PC-9 (cell line): Measurements from ENCODE around the gene RPS10. TPM values are rescaled to one million over a fixed set of nuclear protein-coding genes. Genes with fewer than 3 reads are reported as not detected.

ENCODE experiments used
- BruUV-seq: library from RNA; stranded (reverse); fragments of 400-500 nt; replicated peaks from 2 replicates; lab custom pipeline; 2021; lab: Mats Ljungman, UMichigan
- CTCF ChIA-PET: fragments of 300-600 bp; sonication (Branson Sonifier 250); formaldehyde crosslinking; loops from one replicate; lab custom pipeline; 2022; ENCODE audit warnings: antibody characterized with exemption; lab: Charles Lee
- POLR2A ChIA-PET: fragments of 300-600 bp; sonication (Branson Sonifier 250); formaldehyde crosslinking; loops from one replicate; lab custom pipeline; 2022; ENCODE audit warnings: antibody characterized with exemption; ENCODE audit not compliant: unreplicated experiment; lab: Charles Lee
- DNase-seq, 2 experiments: peaks; one replicate each; pipeline versions ENCODE4 v3.0.0 to v3.0.0-alpha.2; 2015 to 2022; ENCODE audit warnings: mixed read lengths in 1 of 2
- H2AFZ ChIP-seq: fragments of 200-600 bp; sonication (generic); 2 replicates; pipeline ENCODE4 v1.8.1; 2017; ENCODE audit warnings: antibody characterized with exemption
- H3F3A ChIP-seq: fragments of 200-600 bp; sonication (generic); 2 replicates; pipeline ENCODE4 v1.8.1; 2017; ENCODE audit warnings: antibody characterized with exemption, mild to moderate bottlenecking, low read depth; ENCODE audit not compliant: insufficient read depth
- H3K27ac ChIP-seq: fragments of 200-600 bp; sonication (generic); 2 replicates; pipeline ENCODE4 v1.6.1; 2016; ENCODE audit warnings: mixed run types
- H3K27me3 ChIP-seq: fragments of 200-600 bp; sonication (generic); 2 replicates; pipeline ENCODE4 v1.6.1; 2016; ENCODE audit warnings: low read depth, mixed run types; ENCODE audit not compliant: insufficient read depth
- H3K36me3 ChIP-seq: fragments of 200-600 bp; sonication (generic); 2 replicates; pipeline ENCODE4 v1.6.1; 2016; ENCODE audit warnings: low read depth, mixed run types
- H3K4me1 ChIP-seq: fragments of 200-600 bp; sonication (generic); replicated peaks from 2 replicates; pipeline ENCODE4 v1.6.1; 2016; ENCODE audit warnings: mixed run types; ENCODE audit not compliant: insufficient read depth
- H3K4me2 ChIP-seq: fragments of 200-600 bp; sonication (generic); 2 replicates; pipeline ENCODE4 v1.6.1; 2017; ENCODE audit warnings: mixed run types
- H3K4me3 ChIP-seq: fragments of 200-600 bp; sonication (generic); 2 replicates; pipeline ENCODE4 v1.6.1; 2016; ENCODE audit warnings: mixed run types
- H3K79me2 ChIP-seq: fragments of 200-600 bp; sonication (generic); 2 replicates; pipeline ENCODE4 v1.6.1; 2017; ENCODE audit warnings: low read depth, mixed run types
- H3K9me2 ChIP-seq: fragments of 200-600 bp; sonication (generic); 2 replicates; pipeline ENCODE4 v1.8.1; 2017; ENCODE audit warnings: mild to moderate bottlenecking; ENCODE audit not compliant: insufficient read depth
- H3K9me3 ChIP-seq: fragments of 200-600 bp; sonication (generic); 2 replicates; pipeline ENCODE4 v1.8.1; 2016; ENCODE audit warnings: low read depth; ENCODE audit not compliant: insufficient read depth
- H4K20me1 ChIP-seq: fragments of 200-600 bp; sonication (generic); 2 replicates; pipeline ENCODE4 v1.8.1; 2017; ENCODE audit not compliant: insufficient read depth
- EZH2 ChIP-seq: fragments of 200-600 bp; sonication (generic); IDR thresholded peaks from 2 replicates; pipeline ENCODE4 v1.8.0; 2017; ENCODE audit warnings: antibody characterized with exemption, low read depth
- intact Hi-C: fragments of 100-400 bp; cut with micrococcal nuclease; formaldehyde crosslinking; loops from one replicate; pipeline ENCODE4 v1.10.0; 2022; ENCODE audit not compliant: unreplicated experiment
- total RNA-seq: library from RNA; stranded (reverse); gene quantifications from 2 replicates; pipeline ENCODE4 v1.2.3, GENCODE V29; 2021
- TF ChIP-seq, protein P1 (sequence below): fragments of 200-600 bp; sonication (generic); conservative IDR thresholded peaks from 2 replicates; pipeline ENCODE4 v1.6.1; 2017; ENCODE audit warnings: mixed run types, antibody characterized with exemption, mild to moderate bottlenecking, moderate library complexity

RPS10 gene
- total RNA-seq, 1 experiment from 2014 or later, result 1,786 TPM

DNA sequence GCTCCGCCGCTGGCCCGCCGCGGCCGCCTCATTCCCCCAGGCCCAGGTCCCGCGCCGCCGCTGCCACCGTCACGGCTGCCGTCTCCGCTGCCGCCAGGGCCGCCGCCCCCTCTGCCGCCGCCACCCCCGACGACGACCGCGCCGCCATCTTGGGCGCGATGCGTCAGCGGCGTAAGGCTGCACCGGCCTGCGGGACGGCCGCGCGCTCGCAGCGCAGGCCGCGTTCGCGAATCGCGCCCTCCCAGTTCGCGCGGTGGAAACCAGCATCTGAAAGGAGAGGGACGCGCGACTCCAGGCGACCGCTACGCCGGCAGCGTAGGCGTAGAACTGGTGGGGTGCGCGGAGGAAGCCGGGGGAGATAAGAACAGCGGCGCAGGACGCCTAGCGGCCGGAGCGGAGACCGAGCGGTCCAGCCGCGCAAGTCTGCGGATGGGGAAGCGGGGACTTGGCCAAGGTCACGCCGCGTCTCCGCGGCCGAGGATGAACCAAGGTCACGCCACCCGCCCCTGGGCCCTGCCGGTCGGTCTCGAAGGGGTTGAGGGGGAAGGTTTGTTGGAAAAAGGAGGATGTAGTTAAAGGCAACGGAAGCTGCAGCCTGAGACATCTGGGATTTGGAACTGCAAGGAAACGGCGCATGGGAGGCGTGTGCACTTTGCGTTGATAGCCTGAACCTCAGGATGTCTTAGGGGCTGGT is 33.2 kb downstream of the RPS10 start, which contains the start of gene NUDT3:
NUDT3 (minus strand) TSS at position 173 of the 694 bp plus-strand sequence. CDS start 307 bp downstream, outside the sequence.
- Histone ChIP-seq H3K4me1 (peaks cover 19% of the 10 kb centered on the region), H3K27ac (peak within 1 kb of the TSS; percentile 79), H3K79me2 (peaks cover 49% of the 10 kb centered on the region), H3K27me3 (no peaks in the 10 kb centered on the region), H3K36me3 (no peaks in the 10 kb centered on the region), H3F3A (peaks cover 16% of the 10 kb centered on the region), H4K20me1 (peaks cover 20% of the 10 kb centered on the region), H3K9me3 (peaks cover 6% of the 10 kb centered on the region; the same call in 1 of the 2 replicates), H3K4me3 (peak within 1 kb of the TSS; percentile 99), H2AFZ (peak within 1 kb of the TSS; percentile 98), H3K4me2 (peak within 1 kb of the TSS; percentile 97), H3K9me2 (no peaks in the 10 kb centered on the region)
- ChIA-PET CTCF (interaction anchor here (0.6 to 1.7 kb wide), 2 partner anchors 54 to 143 kb away, joined by 5 read pairs; no protein-coding TSS in a partner anchor), POLR2A (interaction anchor here (0.9 kb wide), 1 partner anchor 212 kb away, joined by 4 read pairs; no protein-coding TSS in a partner anchor)
- TF ChIP-seq, protein P1, sequence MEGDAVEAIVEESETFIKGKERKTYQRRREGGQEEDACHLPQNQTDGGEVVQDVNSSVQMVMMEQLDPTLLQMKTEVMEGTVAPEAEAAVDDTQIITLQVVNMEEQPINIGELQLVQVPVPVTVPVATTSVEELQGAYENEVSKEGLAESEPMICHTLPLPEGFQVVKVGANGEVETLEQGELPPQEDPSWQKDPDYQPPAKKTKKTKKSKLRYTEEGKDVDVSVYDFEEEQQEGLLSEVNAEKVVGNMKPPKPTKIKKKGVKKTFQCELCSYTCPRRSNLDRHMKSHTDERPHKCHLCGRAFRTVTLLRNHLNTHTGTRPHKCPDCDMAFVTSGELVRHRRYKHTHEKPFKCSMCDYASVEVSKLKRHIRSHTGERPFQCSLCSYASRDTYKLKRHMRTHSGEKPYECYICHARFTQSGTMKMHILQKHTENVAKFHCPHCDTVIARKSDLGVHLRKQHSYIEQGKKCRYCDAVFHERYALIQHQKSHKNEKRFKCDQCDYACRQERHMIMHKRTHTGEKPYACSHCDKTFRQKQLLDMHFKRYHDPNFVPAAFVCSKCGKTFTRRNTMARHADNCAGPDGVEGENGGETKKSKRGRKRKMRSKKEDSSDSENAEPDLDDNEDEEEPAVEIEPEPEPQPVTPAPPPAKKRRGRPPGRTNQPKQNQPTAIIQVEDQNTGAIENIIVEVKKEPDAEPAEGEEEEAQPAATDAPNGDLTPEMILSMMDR, result peak; percentile 70
- no peak for TF ChIP-seq EZH2
- intact Hi-C loops, result loop anchor here (2.0 kb wide), 1 partner anchor 196 kb away; no protein-coding TSS in a partner anchor
- BruUV-seq, result no TSS peak
- DNase-seq, result peak; percentile 83 to 92

DNA sequence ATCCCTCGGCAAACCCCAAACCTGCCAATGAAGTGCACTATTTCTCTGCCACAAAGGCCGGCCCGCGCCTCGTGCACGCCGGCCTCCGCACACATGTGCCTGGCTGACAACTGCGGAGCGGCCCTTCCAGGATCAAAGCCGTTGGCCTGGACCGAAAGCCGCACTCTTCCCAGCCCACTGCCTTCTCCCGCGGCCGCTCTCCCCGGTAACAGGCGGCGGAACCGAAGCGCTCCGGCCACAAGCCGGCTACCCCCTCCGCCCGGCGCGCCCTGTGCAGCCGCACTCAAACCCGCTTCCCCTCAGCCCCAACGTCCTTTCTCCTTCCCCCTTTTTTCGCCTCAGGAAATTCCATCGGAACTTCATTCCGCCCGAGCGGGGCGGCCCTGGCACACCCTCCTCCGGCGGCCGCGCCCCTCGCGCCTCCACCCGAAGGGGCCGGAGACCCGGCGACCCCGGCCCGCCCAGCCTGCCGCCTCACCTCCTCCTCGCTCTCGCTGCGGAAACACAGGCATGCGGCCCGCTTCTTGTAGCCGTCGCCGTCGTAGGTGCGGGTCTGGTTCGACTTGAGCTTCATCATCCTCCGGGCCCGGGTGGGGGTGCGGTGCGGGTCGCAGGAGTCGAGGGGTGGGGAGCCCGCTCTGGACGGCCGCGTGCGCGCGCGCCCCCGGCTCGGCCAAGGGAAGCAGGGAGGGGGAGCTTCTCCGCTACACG is 33.9 kb downstream of the RPS10 start:
- CTCF ChIA-PET, result interaction anchor here (0.6 to 1.8 kb wide), 4 partner anchors 54 to 144 kb away, joined by 3 to 6 read pairs (median 5); no protein-coding TSS in a partner anchor

More for the DNA sequence above, 33.9 kb downstream of the RPS10 start:
- peak overlapping the region; percentile 97 for H3K4me2 ChIP-seq
- DNase-seq, result peak; percentile 40 to 52
- no TSS peak for BruUV-seq
- H2AFZ ChIP-seq, result peak overlapping the region; percentile 98
- peaks cover 22% of the 10 kb centered on the region for H4K20me1 ChIP-seq
- peaks cover 16% of the 10 kb centered on the region for H3F3A ChIP-seq
- intact Hi-C loops, result loop anchor here (1.0 to 2.0 kb wide), 2 partner anchors 143 to 195 kb away; partner anchors contain the start of gene SMIM29
- H3K36me3 ChIP-seq, result no peaks in the 10 kb centered on the region
- H3K27me3 ChIP-seq, result no peaks in the 10 kb centered on the region
- peak overlapping the region; percentile 79 for H3K27ac ChIP-seq
- H3K9me3 ChIP-seq, result peaks cover 6% of the 10 kb centered on the region; the same call in 1 of the 2 replicates
- TF ChIP-seq EZH2, result no peak
- TF ChIP-seq, protein P1, result no peak
- H3K4me1 ChIP-seq, result peaks cover 19% of the 10 kb centered on the region
- peaks cover 56% of the 10 kb centered on the region for H3K79me2 ChIP-seq
- H3K4me3 ChIP-seq, result peak overlapping the region; percentile 99
- POLR2A ChIA-PET, result interaction anchor here (0.9 kb wide), 1 partner anchor 213 kb away, joined by 4 read pairs; no protein-coding TSS in a partner anchor
- H3K9me2 ChIP-seq, result no peaks in the 10 kb centered on the region
